GM12875 (cell line): ENCODE measurements around the gene INF2.
A peak's percentile ranks its signal among the peaks of the same experiment; 100 is the strongest.

ENCODE experiments used
- H3K4me3 ChIP-seq: one replicate; pipeline ENCODE4 v1.5.1; 2011; ENCODE audit warnings: low read depth, low read length, control low read depth
- CTCF ChIP-seq: IDR thresholded peaks from 2 replicates; pipeline ENCODE4 v1.5.1; 2011; ENCODE audit warnings: low read depth, mild to moderate bottlenecking, control low read depth, inconsistent platforms, low read length, moderate library complexity, borderline replicate concordance; ENCODE audit not compliant: insufficient read depth

The INF2 gene

GRCh38 chr14:104678901-104679705 lies 10.3 kb upstream of the INF2 start:
- H3K4me3 ChIP-seq, result no peak overlapping the region
- TF ChIP-seq CTCF, result no peak

GRCh38 chr14:104680056-104680805 lies 9.2 kb upstream of the INF2 start:
- H3K4me3 ChIP-seq, result no peak overlapping the region
- TF ChIP-seq CTCF, result no peak

GRCh38 chr14:104680806-104681688 lies 8.4 kb upstream of the INF2 start:
- H3K4me3 ChIP-seq, result no peak overlapping the region
- TF ChIP-seq CTCF, result peak; percentile 21; the same call in 1 of the 2 replicates

- TF ChIP-seq CTCF, result no peak
- H3K4me3 ChIP-seq, result no peak overlapping the region
These were observed 7.7 kb upstream of the INF2 start for GRCh38 chr14:104681689-104682074.

- TF ChIP-seq CTCF, result no peak
- H3K4me3 ChIP-seq, result no peak overlapping the region
These were observed 7.3 kb upstream of the INF2 start for GRCh38 chr14:104682107-104682593.

GRCh38 chr14:104683653-104684448 lies 5.6 kb upstream of the INF2 start:
- H3K4me3 ChIP-seq, result no peak overlapping the region
- no peak for TF ChIP-seq CTCF
